Suprapubic skin (tissue), 4 donors: ENCODE results near the gene ACOX3.

ENCODE experiments used
- CTCF ChIP-seq, 2 donors: fragments of 200-600 bp in 1 of 2; fragments of 450-650 bp in 1 of 2; sonication (generic) in 1 of 2; IDR thresholded peaks; one replicate each; pipeline ENCODE4 v1.5.1; 2016 to 2019; ENCODE audit warnings: antibody characterized with exemption in 2 of 2, mild to moderate bottlenecking in 1 of 2, moderate library complexity in 1 of 2
- EP300 ChIP-seq: sonication (generic); formaldehyde crosslinking; IDR thresholded peaks from one replicate; pipeline ENCODE4 v1.6.1; 2017; ENCODE audit warnings: antibody characterized with exemption
- POLR2A ChIP-seq, 2 donors: fragments of 450-650 bp; IDR thresholded peaks; one replicate each; pipeline ENCODE4 v1.6.1; 2017; ENCODE audit warnings: antibody characterized with exemption in 2 of 2, mild to moderate bottlenecking in 2 of 2, moderate library complexity in 2 of 2
- POLR2AphosphoS5 ChIP-seq, 3 donors: sonication (generic); formaldehyde crosslinking; IDR thresholded peaks; one replicate each; pipeline ENCODE4 v1.6.1; 2017; ENCODE audit warnings: antibody characterized with exemption in 3 of 3

GRCh38 chr4:8381814-8382581 lies 58.5 kb downstream of the ACOX3 start:
- TF ChIP-seq POLR2A (IDR thresholded peaks at IDR 0.05) (no peak), CTCF (IDR thresholded peaks at IDR 0.05) (no peak), EP300 (no peak), POLR2AphosphoS5 (IDR thresholded peaks at IDR 0.05) (no peak)
